Ascending aorta (tissue), 2 donors: ENCODE results near the gene OPRM1. TPM values are rescaled to one million over a fixed set of nuclear protein-coding genes. Genes with fewer than 3 reads are reported as not detected.
"Not testable (repeated sequence)": the region's sequence is repeated elsewhere in the genome, so short reads cannot be mapped to it uniquely, and the experiment has no call there.

ENCODE experiments used
- DNase-seq, 2 donors: peaks; one replicate each; pipeline ENCODE4 v3.0.0-alpha.2; 2019; ENCODE audit warnings: low spot score in 2 of 2
- H3K27ac ChIP-seq, 2 donors: fragments of 200-600 bp; sonication (generic); one replicate each; pipeline ENCODE4 v1.5.1; 2016 to 2017; ENCODE audit warnings: mild to moderate bottlenecking in 1 of 2
- H3K27me3 ChIP-seq: fragments of 200-600 bp; sonication (generic); one replicate; pipeline ENCODE4 v1.5.1; 2017
- H3K36me3 ChIP-seq, 2 donors: fragments of 200-600 bp; sonication (generic); one replicate each; pipeline ENCODE4 v1.5.1; 2016
- H3K4me1 ChIP-seq, 2 donors: fragments of 200-600 bp; sonication (generic); one replicate each; pipeline ENCODE4 v1.5.1; 2016 to 2017; ENCODE audit warnings: mild to moderate bottlenecking in 1 of 2
- H3K4me3 ChIP-seq, 2 donors: fragments of 200-600 bp; sonication (generic); one replicate each; pipeline ENCODE4 v1.5.1; 2016 to 2017; ENCODE audit warnings: mild to moderate bottlenecking in 1 of 2
- H3K9me3 ChIP-seq, 2 donors: fragments of 200-600 bp; sonication (generic); one replicate each; pipeline ENCODE4 v1.5.1; 2016
- CTCF ChIP-seq, 3 experiments: fragments of 200-600 bp in 2 of 3; fragments of 450-650 bp in 1 of 3; sonication (generic) in 2 of 3; IDR thresholded peaks; one replicate each; pipeline ENCODE4 v1.5.1; 2016 to 2019; ENCODE audit warnings: antibody characterized with exemption in 3 of 3, mild to moderate bottlenecking in 1 of 3, moderate library complexity in 1 of 3
- intact Hi-C: fragments of 100-400 bp; cut with DNase I; formaldehyde crosslinking; loops from one replicate; pipeline ENCODE4 v1.15.1; 2023
- total RNA-seq: library from RNA; depleted of rRNA; stranded (reverse); fragments of >200 nt; gene quantifications from one replicate; pipeline ENCODE4 v1.1.0, GENCODE V29; 2016

OPRM1 gene
- total RNA-seq, 1 donor from 2014 or later = not detected

DNA sequence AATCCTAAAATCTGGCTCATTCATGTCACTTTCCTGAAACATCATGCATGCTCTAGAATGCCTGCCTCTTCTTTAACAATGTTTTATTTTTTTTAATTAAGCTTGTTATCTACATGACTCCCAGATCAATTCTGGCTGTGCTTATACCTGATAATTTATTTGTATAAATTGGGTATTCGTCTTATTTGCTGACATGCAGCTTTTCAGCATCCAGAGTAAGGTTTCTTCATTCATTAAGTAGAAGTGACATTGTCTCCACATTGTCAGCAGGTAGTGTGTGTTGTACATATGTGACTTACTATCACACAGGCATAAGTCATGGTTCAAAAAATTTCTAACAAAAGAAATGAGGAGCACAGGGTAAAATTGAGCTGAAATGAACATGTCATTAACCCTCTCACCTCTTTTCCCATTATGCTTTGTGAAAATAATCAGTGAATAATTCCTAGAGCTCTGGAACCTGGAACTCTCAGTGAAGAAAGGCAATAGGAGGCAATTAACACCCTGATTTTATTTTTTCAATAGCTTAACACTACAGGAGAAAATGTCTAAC, 157.4 kb downstream of the OPRM1 start:
- Histone ChIP-seq H3K36me3 (no peaks in the 10 kb centered on the region), H3K9me3 (no peaks in the 10 kb centered on the region), H3K27ac (no peak overlapping the region), H3K4me1 (peaks cover 0 to 3% of the 10 kb centered on the region in 2 donors), H3K27me3 (no peaks in the 10 kb centered on the region), H3K4me3 (no peak overlapping the region)
- no peak for DNase-seq
- TF ChIP-seq CTCF (IDR thresholded peaks at IDR 0.05) = no peak
- intact Hi-C loops = no loop called here

DNA sequence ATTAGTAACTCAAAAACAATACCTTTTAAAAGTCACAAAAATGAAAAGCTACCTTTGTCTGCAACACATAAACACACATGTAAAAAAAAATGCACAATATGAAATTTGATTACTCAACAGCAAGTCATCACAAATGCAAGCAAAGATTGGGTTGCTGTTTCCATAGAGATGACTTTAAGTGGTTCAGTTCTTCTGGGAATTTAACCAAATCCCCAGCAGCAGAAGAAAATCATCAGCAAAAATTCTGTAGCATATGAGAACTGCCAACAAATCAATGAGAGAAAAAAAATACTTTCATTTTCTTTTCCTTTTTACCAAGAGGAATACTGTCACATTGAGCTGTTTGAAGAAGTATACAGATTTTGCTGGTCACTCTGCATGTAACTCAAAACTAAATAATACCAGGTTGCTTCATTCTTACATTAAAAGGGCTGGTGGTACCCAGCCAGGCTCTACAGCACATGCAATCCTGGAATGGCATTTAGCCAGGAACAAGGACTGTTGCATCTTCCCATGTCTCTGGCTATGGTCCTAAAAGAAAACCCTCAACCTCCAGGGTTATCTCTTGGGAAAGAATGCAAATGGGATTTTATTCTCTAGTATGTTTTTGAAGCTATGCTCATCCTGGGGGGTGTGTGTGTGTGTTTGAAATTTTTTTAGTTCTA, 158.3 kb downstream of the OPRM1 start:
- no peak for DNase-seq
- intact Hi-C loops = no loop called here
- no peak overlapping the region for H3K4me3 ChIP-seq
- no peaks in the 10 kb centered on the region for H3K27me3 ChIP-seq
- no peaks in the 10 kb centered on the region for H3K36me3 ChIP-seq
- no peak for TF ChIP-seq CTCF (IDR thresholded peaks at IDR 0.05)
- no peaks in the 10 kb centered on the region for H3K9me3 ChIP-seq
- H3K4me1 ChIP-seq = peaks cover 0 to 3% of the 10 kb centered on the region in 2 donors
- H3K27ac ChIP-seq = no peak overlapping the region

DNA sequence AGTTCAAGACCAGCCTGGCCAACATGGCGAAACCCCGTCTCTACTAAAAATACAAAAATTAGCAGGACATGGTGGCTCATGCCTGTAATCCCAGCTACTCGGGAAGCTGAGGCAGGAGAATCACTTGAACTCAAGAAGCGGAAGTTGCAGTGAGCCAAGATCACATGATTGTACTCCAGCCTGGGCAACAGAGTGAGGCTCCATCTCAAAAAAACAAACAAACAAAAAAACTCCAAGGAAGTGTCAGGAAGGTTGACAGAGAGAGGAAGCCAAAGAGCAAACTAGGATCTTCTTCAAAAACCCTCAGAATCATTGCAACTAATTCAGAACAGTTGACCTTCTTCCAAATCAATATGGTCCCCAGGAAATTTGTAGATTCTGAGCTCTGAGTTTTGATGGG, 162.6 kb downstream of the OPRM1 start:
- intact Hi-C loops, DNase-seq, H3K4me3 ChIP-seq, H3K36me3 ChIP-seq, H3K27ac ChIP-seq, H3K9me3 ChIP-seq, H3K27me3 ChIP-seq, H3K4me1 ChIP-seq: not testable (repeated sequence)

GRCh38 chr6:154202339-154202738, 163.3 kb downstream of the OPRM1 start:
- no peaks in the 10 kb centered on the region for H3K36me3 ChIP-seq
- no peak overlapping the region for H3K27ac ChIP-seq
- DNase-seq = no peak
- TF ChIP-seq CTCF (IDR thresholded peaks at IDR 0.05) = no peak
- no peaks in the 10 kb centered on the region for H3K9me3 ChIP-seq
- H3K27me3 ChIP-seq = no peaks in the 10 kb centered on the region
- intact Hi-C loops = no loop called here
- H3K4me1 ChIP-seq = peaks cover 0 to 3% of the 10 kb centered on the region in 2 donors
- no peak overlapping the region for H3K4me3 ChIP-seq

DNA sequence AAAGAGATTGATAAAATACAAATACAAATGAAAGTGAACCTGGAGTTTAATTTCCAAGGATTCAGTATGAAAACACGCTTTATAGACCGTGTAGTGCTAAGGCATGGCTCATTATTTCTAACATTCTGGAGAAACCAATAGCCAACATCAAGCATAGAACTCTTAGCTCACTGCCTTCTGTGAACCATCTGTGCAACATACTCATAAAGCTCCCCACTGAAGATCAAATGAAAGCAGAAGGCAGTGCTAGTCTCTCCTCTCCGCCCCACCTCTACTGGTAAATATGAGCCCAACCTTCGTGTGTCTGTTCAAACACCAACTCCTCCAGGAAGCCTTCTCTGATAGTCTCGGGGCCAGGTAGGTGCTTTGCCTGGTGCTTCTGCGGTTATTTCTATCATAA, 163.9 kb downstream of the OPRM1 start:
- intact Hi-C loops = no loop called here
- TF ChIP-seq CTCF (IDR thresholded peaks at IDR 0.05) = no peak
- no peaks in the 10 kb centered on the region for H3K9me3 ChIP-seq
- no peaks in the 10 kb centered on the region for H3K4me1 ChIP-seq
- DNase-seq = no peak
- no peaks in the 10 kb centered on the region for H3K27me3 ChIP-seq
- no peaks in the 10 kb centered on the region for H3K36me3 ChIP-seq
- no peak overlapping the region for H3K4me3 ChIP-seq
- no peak overlapping the region for H3K27ac ChIP-seq

DNA sequence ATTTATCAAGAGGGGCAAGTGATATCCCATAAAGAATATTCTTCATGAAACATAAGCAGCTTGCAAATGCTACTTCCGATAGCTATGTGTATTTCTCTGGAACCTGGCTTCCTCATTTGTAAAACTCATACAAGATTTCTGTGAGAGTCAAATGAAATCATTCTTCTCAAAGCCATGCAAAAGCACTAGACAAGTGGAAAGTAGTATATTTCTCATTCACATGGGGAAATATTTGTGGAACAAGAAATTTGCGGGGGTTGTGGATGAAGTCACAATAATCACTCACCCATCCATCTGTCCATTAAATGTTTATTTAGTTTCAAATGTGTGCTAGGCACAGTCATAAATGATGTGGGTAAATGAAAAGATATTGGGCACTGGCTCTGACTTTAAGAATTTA, 167.1 kb downstream of the OPRM1 start:
- Histone ChIP-seq H3K9me3 (no peaks in the 10 kb centered on the region), H3K4me1 (no peaks in the 10 kb centered on the region), H3K27me3 (no peaks in the 10 kb centered on the region), H3K36me3 (no peaks in the 10 kb centered on the region), H3K27ac (no peak overlapping the region), H3K4me3 (no peak overlapping the region)
- intact Hi-C loops = no loop called here
- TF ChIP-seq CTCF (IDR thresholded peaks at IDR 0.05) = no peak
- DNase-seq = no peak
